Nasal cavity respiratory epithelium epithelial cell of viscerocranial mucosa (primary cell): ENCODE measurements around the gene HACD1. TPM values are rescaled to one million over a fixed set of nuclear protein-coding genes. Genes with fewer than 3 reads are reported as not detected.

Source experiments
- total RNA-seq: library from RNA; depleted of rRNA; stranded (reverse); fragments of >200 nt; gene quantifications from 2 replicates; pipeline ENCODE4 v1.2.3, GENCODE V29; 2014

HACD1 gene, protein sequence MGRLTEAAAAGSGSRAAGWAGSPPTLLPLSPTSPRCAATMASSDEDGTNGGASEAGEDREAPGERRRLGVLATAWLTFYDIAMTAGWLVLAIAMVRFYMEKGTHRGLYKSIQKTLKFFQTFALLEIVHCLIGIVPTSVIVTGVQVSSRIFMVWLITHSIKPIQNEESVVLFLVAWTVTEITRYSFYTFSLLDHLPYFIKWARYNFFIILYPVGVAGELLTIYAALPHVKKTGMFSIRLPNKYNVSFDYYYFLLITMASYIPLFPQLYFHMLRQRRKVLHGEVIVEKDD
- 20.2 and 22.6 TPM in 2 replicates for total RNA-seq

DNA sequence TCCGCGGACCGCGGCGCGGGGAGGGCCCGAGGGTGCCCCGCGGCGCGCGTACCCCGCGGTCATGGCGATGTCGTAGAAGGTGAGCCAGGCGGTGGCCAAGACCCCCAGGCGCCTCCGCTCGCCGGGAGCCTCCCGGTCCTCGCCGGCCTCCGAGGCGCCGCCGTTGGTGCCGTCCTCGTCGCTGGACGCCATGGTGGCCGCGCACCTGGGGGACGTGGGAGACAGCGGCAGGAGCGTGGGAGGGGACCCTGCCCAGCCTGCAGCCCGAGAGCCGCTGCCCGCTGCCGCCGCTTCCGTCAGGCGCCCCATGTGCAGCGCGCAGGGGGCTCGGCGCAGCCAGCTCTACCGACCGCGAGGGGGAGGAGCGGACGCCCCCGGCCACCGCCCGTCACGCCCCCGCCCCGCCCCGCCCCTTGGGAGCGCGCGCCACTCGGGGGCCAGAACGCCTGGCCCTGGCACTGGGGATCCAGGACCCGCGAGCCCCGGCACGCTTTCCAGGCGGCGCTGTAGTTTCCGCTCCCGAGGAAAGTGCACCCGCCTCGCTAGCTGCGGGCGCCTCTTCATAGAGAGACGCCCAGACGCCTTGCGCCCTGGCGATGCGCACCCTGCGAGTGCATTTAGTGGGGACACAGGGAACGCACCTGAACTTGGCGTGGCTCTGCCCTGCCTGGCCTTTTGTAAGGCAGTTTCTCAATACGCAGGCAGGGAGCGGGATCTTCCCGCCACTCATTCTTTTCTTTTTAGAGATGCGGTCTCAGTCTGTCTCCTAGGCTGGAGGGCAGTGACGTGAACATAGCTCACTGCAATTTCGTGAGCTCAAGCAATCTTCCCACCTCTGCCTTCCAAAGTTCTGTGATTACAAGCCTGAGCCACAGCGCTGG lies at the start of gene HACD1:
Gene HACD1 (minus strand): TSS at position 344 of the 881 bp plus-strand sequence. CDS start 35 bp downstream, at position 309.

DNA sequence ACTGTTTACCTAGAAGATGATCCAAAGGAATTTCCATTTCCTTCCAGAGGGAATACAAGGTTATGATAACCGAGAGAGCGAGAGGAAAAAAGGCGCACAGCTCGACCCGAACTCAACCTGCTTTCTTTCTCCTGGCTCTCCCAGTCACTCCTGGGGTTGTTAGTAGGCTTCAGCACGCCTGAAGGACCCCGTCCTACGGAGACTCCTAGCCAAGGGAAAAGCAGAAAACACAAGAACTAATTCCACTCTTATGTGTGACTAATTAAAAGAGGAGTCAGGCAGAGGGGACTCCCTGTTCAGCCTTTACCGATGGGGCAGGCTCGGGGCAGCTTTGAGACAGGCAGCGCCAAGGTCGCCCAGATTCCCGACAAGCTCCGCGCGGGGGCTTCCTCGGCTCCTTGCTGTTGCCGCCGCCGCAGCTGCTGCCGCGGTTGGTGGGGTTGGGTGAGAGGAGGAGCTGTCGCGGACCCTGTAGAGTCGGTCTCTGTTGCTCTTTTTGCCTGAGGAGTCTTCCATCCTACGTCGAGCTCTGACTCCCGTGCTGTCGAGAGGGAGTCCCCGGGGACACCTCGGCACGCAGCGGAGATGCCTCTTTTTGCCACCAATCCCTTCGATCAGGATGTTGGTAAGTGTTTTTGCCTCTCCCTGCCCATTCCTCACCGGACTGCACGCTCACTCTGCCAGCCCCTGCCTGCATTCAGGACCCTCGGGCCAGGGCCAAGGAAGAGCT lies 26.7 kb upstream of the HACD1 start, which contains the start of gene STAM:
Gene STAM (plus strand): TSS at position 397 of the 730 bp plus-strand sequence. CDS start 189 bp downstream, at position 586.

Other genes starting within 250 kb of the HACD1 start
- gene ST8SIA6, start 162.8 kb downstream of the HACD1 start, total RNA-seq = 0.85 and 1.4 TPM in 2 replicates
- 38.0 and 42.0 TPM in 2 replicates for gene STAM, start 26.8 kb upstream of the HACD1 start, total RNA-seq
- gene TMEM236, start 134.8 kb upstream of the HACD1 start, total RNA-seq = under 0.01 and 0.07 TPM in 2 replicates
- not detected in 2 replicates for gene MRC1, start 192.0 kb upstream of the HACD1 start, total RNA-seq